Gastrocnemius medialis (tissue), 4 donors: ENCODE results near the gene LIPI. TPM values are rescaled to one million over a fixed set of nuclear protein-coding genes. Genes with fewer than 3 reads are reported as not detected.

Source experiments
- ATAC-seq, 2 donors: fragments of 150-250 bp; one replicate each; pipeline ENCODE4 v1.9.1; 2016
- DNase-seq, 2 donors: peaks; one replicate each; pipeline ENCODE4 v3.0.0-alpha.2; 2019
- H3K27ac ChIP-seq, 4 donors: fragments of 200-600 bp; sonication (generic); 1 replicate in 1 of 4; 2 replicates in 3 of 4; pipeline ENCODE4 v1.5.1; 2016 to 2018; ENCODE audit warnings: mild to moderate bottlenecking in 2 of 4, moderate library complexity in 1 of 4
- H3K27me3 ChIP-seq, 3 donors: fragments of 200-600 bp; sonication (generic) in 2 of 3; 1 replicate in 1 of 3; 2 replicates in 2 of 3; pipeline versions ENCODE4 v1.5.1 to v1.6.0; 2016 to 2019; ENCODE audit warnings: mild to moderate bottlenecking in 1 of 3, moderate library complexity in 1 of 3
- H3K36me3 ChIP-seq, 2 donors: fragments of 200-600 bp; sonication (generic) in 1 of 2; one replicate each; pipeline ENCODE4 v1.5.1; 2017 to 2018
- H3K4me1 ChIP-seq, 2 donors: fragments of 200-600 bp; sonication (generic) in 1 of 2; one replicate each; pipeline ENCODE4 v1.5.1; 2016 to 2017; ENCODE audit warnings: mild to moderate bottlenecking in 2 of 2
- H3K4me3 ChIP-seq, 4 donors: fragments of 200-600 bp; sonication (generic) in 3 of 4; 1 replicate in 1 of 4; 2 replicates in 3 of 4; pipeline ENCODE4 v1.5.1; 2016 to 2019; ENCODE audit warnings: mild to moderate bottlenecking in 2 of 4
- H3K9me3 ChIP-seq, 3 donors: fragments of 200-600 bp; sonication (generic) in 2 of 3; 1 replicate in 1 of 3; 2 replicates in 2 of 3; pipeline ENCODE4 v1.5.1; 2016 to 2019
- CTCF ChIP-seq, 5 experiments: fragments of 450-650 bp in 3 of 5; fragments of 200-600 bp in 2 of 5; sonication (generic) in 2 of 5; IDR thresholded peaks in 4 of 5; conservative IDR thresholded peaks in 1 of 5; 1 replicate in 4 of 5; 2 replicates in 1 of 5; pipeline ENCODE4 v1.5.1; 2016 to 2019; ENCODE audit warnings: antibody characterized with exemption in 5 of 5, mild to moderate bottlenecking in 3 of 5, moderate library complexity in 3 of 5
- POLR2A ChIP-seq, 2 donors: fragments of 450-650 bp; IDR thresholded peaks; one replicate each; pipeline ENCODE4 v1.6.1; 2017; ENCODE audit warnings: antibody characterized with exemption in 2 of 2, mild to moderate bottlenecking in 2 of 2, moderate library complexity in 2 of 2
- in situ Hi-C, 4 donors: fragments of 200-750 bp; cut with MboI; loops; one replicate each; pipeline versions ENCODE4 v1.15.0 to v1.8.0; 2017; ENCODE audit warnings: low sequenced_read_pairs in 4 of 4
- intact Hi-C: fragments of 100-400 bp; cut with DNase I; formaldehyde crosslinking; loops from one replicate; pipeline ENCODE4 v1.15.1; 2023; ENCODE audit warnings: low total_unique reads
- total RNA-seq, 4 donors: library from RNA; depleted of rRNA; stranded (reverse); fragments of >200 nt; gene quantifications; one replicate each; pipeline versions ENCODE4 v1.1.0 to v1.2.3, GENCODE V29; 2016

LIPI gene
- total RNA-seq, 4 donors from 2014 or later, result not detected

GRCh38 chr21:14245711-14246110 is 35.0 kb upstream of the LIPI start:
- intact Hi-C loops (no loop called here), in situ Hi-C loops (no loop called here)
- no peak for TF ChIP-seq POLR2A (IDR thresholded peaks at IDR 0.05)
- TF ChIP-seq CTCF (IDR thresholded peaks at IDR 0.05 in 4 of 5, conservative IDR thresholded peaks at IDR 0.05 in 1 of 5), result no peak
- Histone ChIP-seq H3K27me3 (no peaks in the 10 kb centered on the region), H3K9me3 (no peaks in the 10 kb centered on the region), H3K27ac (no peak overlapping the region), H3K36me3 (no peaks in the 10 kb centered on the region), H3K4me3 (no peak overlapping the region), H3K4me1 (no peaks in the 10 kb centered on the region)
- no peak for ATAC-seq
- DNase-seq, result no peak

DNA sequence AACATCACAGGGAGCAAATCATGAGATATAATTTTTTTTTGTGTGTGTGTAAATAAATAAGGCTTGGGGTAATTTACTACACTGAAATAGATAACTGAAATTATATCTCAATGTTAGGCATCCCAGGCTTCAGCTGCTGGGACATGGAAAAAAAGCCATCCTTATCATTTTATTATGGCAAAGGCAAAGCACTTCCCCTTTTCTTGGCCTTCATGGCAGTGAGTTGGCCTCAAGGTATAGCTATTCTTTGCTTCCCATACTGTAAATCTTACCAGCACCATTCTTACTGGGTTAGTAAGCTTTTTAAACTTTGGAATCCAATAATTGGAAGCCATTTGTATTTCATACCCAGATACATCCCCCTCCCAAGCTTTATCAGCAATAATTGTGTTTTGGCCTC is 34.2 kb upstream of the LIPI start:
- ATAC-seq (no peak), DNase-seq (no peak)
- H3K4me3 ChIP-seq, result no peak overlapping the region
- H3K27ac ChIP-seq, result no peak overlapping the region
- TF ChIP-seq CTCF (IDR thresholded peaks at IDR 0.05 in 4 of 5, conservative IDR thresholded peaks at IDR 0.05 in 1 of 5), result no peak
- TF ChIP-seq POLR2A (IDR thresholded peaks at IDR 0.05), result no peak
- intact Hi-C loops (no loop called here), in situ Hi-C loops (no loop called here)
- H3K27me3 ChIP-seq, result no peaks in the 10 kb centered on the region
- H3K4me1 ChIP-seq, result no peaks in the 10 kb centered on the region
- no peaks in the 10 kb centered on the region for H3K36me3 ChIP-seq
- no peaks in the 10 kb centered on the region for H3K9me3 ChIP-seq

- TF ChIP-seq CTCF (IDR thresholded peaks at IDR 0.05 in 4 of 5, conservative IDR thresholded peaks at IDR 0.05 in 1 of 5), result no peak
- no peak for TF ChIP-seq POLR2A (IDR thresholded peaks at IDR 0.05)
- DNase-seq (no peak), ATAC-seq (no peak)
- H3K4me3 ChIP-seq, result no peak overlapping the region
- intact Hi-C loops, result no loop called here
- H3K4me1 ChIP-seq, result no peaks in the 10 kb centered on the region
- in situ Hi-C loops, result no loop called here
- no peaks in the 10 kb centered on the region for H3K27me3 ChIP-seq
- H3K36me3 ChIP-seq, result no peaks in the 10 kb centered on the region
- H3K9me3 ChIP-seq, result no peaks in the 10 kb centered on the region
- H3K27ac ChIP-seq, result no peak overlapping the region
Observed at GRCh38 chr21:14243874-14244273, 33.1 kb upstream of the LIPI start.

DNA sequence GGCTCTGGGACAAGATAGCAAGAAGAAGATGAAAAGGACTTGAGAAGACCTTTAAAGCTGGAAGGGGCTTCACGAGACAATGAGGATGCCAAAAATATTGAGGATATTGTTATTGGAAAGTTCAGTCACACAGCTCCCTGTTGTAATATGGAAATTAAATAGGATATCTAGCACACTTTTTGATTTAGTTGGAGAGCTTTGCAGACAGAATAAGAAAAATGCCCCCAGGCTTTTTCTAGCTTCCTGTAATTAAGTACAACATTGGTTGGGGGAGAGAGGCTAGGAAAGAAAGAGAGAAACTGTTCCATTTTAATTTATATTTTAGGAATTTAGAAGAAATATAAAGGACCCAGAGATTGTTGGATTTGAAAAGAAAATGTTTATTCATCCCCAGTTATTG is 32.7 kb upstream of the LIPI start:
- Histone ChIP-seq H3K36me3 (no peaks in the 10 kb centered on the region), H3K4me1 (no peaks in the 10 kb centered on the region), H3K9me3 (no peaks in the 10 kb centered on the region), H3K4me3 (no peak overlapping the region), H3K27me3 (no peaks in the 10 kb centered on the region), H3K27ac (no peak overlapping the region)
- intact Hi-C loops (no loop called here), in situ Hi-C loops (no loop called here)
- DNase-seq (no peak), ATAC-seq (no peak)
- TF ChIP-seq POLR2A (IDR thresholded peaks at IDR 0.05) (no peak), CTCF (IDR thresholded peaks at IDR 0.05 in 4 of 5, conservative IDR thresholded peaks at IDR 0.05 in 1 of 5) (no peak)

DNA sequence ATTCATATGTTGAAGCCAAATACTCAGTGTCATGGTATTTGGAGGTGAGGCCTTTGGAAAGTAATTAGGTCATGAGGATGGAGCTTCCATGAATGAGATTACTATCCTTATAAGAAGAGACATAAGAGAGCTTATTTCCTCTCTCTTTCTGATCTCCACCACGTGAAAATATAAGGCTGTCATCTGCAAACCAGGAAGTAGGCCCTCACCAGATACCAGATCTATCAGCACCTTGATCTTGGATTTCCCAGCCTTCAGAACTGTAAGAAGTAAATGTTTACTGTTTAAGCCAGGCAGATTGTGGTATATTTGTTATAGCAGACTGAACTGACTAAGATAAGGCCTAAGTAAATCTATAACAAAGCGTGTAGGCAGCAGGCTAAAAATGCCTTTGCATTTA is 30.5 kb upstream of the LIPI start:
- in situ Hi-C loops (no loop called here), intact Hi-C loops (no loop called here)
- no peak overlapping the region for H3K4me3 ChIP-seq
- no peaks in the 10 kb centered on the region for H3K36me3 ChIP-seq
- H3K4me1 ChIP-seq, result no peaks in the 10 kb centered on the region
- no peak for TF ChIP-seq CTCF (IDR thresholded peaks at IDR 0.05 in 4 of 5, conservative IDR thresholded peaks at IDR 0.05 in 1 of 5)
- TF ChIP-seq POLR2A (IDR thresholded peaks at IDR 0.05), result no peak
- no peak for DNase-seq
- H3K27ac ChIP-seq, result no peak overlapping the region
- no peaks in the 10 kb centered on the region for H3K27me3 ChIP-seq
- no peaks in the 10 kb centered on the region for H3K9me3 ChIP-seq
- ATAC-seq, result no peak
